ENCODE data around the gene PRICKLE3.

DNA sequence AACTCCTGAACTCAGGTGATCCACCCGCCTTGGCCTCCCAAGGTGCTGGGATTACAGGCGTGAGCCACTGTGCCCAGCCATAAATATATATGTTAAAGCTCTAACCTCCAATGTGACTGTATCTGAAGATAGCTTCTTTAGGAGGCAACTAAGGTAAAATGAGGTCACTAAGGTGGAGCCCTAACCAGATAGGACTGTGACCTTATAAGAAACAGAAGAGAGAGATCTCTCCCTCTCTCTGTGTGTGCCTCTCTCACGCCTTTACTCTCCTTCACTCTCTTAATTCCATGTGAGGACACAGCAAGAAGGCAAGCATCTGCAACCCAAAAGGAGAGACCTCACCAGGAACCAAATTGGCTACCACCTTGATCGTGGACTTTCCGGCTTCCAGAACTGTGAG, 24.5 kb downstream of the PRICKLE3 start:
- TF ChIP-seq, protein P1, sequence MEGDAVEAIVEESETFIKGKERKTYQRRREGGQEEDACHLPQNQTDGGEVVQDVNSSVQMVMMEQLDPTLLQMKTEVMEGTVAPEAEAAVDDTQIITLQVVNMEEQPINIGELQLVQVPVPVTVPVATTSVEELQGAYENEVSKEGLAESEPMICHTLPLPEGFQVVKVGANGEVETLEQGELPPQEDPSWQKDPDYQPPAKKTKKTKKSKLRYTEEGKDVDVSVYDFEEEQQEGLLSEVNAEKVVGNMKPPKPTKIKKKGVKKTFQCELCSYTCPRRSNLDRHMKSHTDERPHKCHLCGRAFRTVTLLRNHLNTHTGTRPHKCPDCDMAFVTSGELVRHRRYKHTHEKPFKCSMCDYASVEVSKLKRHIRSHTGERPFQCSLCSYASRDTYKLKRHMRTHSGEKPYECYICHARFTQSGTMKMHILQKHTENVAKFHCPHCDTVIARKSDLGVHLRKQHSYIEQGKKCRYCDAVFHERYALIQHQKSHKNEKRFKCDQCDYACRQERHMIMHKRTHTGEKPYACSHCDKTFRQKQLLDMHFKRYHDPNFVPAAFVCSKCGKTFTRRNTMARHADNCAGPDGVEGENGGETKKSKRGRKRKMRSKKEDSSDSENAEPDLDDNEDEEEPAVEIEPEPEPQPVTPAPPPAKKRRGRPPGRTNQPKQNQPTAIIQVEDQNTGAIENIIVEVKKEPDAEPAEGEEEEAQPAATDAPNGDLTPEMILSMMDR (conservative IDR thresholded peaks at IDR 0.05; ENCODE audit: low read length) = no peak
- no peak for TF ChIP-seq EZH2phosphoT487 (IDR thresholded peaks at IDR 0.05; ENCODE audit: borderline replicate concordance)
